ENCODE measurements around the gene HAPLN1.

GRCh38 chr5:83639911-83640310, 80.7 kb downstream of the HAPLN1 start:
- no peak for TF ChIP-seq CTCF (IDR thresholded peaks at IDR 0.05)
- TF ChIP-seq POLR2A (IDR thresholded peaks at IDR 0.05), result no peak
